ENCODE data around the gene RECK.
"Not testable (repeated sequence)": the region's sequence is repeated elsewhere in the genome, so short reads cannot be mapped to it uniquely, and the experiment has no call there.

The RECK gene

DNA sequence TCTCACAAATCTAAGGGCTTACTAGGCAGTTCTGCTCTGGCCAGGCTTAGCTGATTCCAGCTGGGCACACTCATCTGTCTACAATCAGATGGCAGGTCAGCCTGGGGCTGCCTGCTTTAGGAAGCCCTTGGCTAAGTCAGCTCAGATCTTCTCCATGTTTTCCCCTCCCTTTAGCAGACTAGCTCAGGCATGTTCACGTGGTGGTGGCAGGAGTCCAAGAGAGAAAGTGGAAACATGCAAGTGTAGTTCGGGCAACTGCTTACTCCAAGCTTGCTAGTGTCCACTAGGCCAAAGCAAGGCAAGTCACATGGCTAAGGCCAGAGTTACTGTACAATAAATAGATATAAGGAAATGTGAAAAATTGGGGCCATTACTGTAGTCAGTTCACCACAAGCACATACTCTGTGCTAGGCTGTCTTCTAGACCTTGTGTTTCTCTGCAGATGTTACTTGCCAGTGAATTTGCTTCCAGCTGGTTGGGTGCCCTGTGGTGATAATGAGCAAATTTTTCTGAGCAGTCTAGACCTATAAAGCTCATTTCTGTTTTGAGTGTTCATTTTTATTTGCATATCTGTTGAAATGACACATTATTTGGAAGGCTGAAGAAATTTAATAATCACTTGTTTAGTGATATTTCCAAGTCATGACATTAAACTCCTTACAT lies 38.3 kb downstream of the RECK start:
- peak; percentile 77 for DNase-seq

GRCh38 chr9:36078051-36078450 lies 41.3 kb downstream of the RECK start:
- DNase-seq, result no peak

GRCh38 chr9:36080519-36080918 lies 43.8 kb downstream of the RECK start:
- DNase-seq, result no peak

- no peak for DNase-seq
Measured at GRCh38 chr9:36082931-36083330, 46.2 kb downstream of the RECK start.

GRCh38 chr9:36086442-36086841 lies 49.7 kb downstream of the RECK start:
- no peak for DNase-seq

DNA sequence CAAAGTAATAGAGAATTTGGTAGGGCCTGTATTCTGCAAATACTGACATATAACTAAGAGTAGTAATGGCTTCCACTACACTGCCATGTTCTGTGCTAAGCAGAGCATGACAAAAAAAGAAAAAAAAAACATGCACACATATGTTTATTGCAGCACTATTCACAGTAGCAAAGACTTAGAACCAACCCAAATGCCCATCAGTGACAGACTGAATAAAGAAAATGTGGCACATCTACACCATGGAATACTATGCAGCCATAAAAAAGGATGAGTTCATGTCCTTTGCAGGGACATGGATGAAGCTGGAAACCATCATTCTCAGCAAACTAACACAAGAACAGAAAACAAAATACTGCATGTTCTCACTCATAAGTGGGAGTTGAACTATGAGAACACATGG lies 50.3 kb downstream of the RECK start:
- not testable (repeated sequence) for DNase-seq

DNA sequence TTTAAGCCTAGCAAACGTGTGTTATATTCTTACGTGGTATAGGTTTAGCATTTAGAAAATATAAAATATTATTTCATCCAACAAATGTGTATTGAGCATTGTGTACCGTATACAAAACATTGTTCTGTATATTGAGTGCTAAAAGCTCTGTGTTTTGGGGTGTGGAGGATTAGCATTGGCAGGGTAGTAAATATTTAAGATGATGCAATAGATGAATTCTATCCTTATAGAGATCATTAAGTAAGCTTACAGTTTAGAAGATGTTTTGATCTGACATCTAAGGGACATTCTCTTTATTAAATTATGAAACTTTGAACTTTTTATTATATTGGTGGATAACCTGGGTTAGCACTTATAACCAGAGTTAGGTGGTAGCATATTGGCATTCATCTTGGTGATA lies 51.3 kb downstream of the RECK start:
- DNase-seq, result no peak

DNA sequence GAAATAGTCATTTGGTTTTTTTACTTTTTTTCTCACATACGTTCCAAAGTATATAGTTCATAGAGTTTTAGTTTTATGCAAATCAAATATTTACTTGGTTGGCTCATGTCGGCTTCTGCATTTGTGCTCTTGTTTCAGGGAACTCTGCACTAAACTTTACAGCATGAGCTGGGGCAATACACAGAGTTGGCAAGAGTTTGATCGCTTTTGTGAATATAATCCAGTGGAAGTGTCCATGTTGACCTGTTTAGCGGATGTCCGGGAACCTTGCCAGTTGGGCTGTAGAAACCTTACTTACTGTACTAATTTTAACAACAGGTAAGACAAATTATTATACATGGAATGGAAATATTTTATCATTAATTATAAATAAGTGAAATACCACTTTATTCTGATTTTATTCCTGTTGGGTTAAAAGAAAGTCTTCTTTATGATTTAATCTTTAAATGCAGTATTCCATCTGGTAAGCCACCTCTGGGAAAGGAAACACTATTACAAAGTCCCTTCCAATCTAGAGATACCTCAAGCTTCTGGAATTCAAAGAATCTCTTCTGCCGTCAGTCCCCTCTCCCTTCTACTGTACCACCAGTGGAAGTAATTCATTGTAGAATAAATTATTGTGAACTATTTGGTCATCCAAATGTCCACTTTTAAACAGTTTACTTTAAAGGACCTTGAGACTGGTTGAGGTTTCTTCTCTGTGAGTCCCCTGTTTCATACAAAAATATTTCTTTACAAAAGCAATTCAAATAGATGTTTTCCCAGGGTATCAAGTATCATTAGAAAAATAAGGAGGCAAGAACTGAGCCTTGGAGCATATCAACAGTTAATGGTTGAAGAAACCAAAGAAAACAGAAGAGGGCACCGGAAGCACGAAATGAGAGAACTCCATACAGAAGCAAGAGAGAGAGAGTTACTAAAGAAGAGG lies 54.6 kb downstream of the RECK start:
- no peak for DNase-seq

DNA sequence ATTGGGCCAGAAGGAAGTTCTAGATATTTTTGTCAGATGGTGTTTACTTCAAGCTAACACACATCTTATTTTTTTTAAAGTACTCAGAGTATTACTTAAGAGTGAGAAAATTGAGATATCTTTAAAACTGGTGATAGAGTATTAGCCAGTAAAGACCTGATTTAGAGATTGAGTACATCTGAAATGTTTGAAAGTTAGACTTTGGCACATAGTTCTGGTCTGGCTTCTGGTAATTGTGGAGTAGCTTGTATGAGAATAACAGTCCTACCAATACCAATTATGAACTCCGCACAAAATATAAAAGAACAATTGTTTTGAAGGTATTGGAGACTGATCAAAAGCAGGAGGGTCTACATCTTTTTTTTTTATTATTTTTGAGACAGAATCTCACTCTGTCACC lies 55.3 kb downstream of the RECK start:
- DNase-seq, result no peak

- no peak for DNase-seq
Measured at GRCh38 chr9:36092509-36093215, 55.9 kb downstream of the RECK start.

DNA sequence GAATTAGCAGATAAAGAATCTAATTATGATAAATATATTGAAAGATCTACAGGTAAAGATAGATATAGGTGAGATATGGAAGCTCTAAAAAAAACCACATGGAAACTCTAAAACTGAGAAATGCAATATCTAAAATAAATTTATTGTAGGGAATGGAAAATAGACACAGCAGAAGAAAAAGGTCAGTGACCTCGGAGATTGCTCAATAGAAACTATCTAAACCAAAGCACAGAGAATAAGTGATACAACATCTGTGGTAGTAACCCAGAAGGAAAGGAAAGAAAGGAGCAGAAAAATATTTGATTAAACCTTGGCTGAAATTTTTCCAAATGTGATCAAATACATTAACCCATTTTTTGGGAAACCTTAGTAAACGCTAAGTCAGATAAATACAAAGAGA lies 56.7 kb downstream of the RECK start:
- DNase-seq, result no peak

GRCh38 chr9:36099718-36100117 lies 63.0 kb downstream of the RECK start:
- no peak for DNase-seq

- DNase-seq, result no peak
Measured at GRCh38 chr9:36100532-36100931, 63.8 kb downstream of the RECK start.

GRCh38 chr9:36101916-36102741 lies 65.4 kb downstream of the RECK start:
- DNase-seq, result no peak

GRCh38 chr9:36102742-36103495 lies 66.2 kb downstream of the RECK start:
- DNase-seq, result peak; percentile 14

DNA sequence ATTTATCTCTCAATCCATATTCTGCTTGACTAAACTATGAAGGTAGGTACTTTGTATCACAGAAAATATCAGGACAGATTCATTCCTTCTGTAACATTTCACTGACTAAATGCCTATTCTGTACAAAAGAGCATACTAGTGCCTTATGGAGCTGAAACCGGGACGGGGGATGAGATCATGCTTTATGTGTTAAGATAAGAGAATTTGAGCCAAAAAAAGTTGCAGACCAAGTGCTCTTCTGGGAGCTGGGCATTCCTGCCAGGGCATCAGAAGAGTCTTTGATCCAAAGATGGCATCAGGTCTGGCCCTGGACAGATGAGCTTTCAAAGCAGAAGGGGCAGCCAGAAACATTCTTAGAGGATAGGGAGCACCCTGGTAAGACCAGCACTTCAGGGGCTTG lies 72.4 kb downstream of the RECK start:
- DNase-seq, result no peak

DNA sequence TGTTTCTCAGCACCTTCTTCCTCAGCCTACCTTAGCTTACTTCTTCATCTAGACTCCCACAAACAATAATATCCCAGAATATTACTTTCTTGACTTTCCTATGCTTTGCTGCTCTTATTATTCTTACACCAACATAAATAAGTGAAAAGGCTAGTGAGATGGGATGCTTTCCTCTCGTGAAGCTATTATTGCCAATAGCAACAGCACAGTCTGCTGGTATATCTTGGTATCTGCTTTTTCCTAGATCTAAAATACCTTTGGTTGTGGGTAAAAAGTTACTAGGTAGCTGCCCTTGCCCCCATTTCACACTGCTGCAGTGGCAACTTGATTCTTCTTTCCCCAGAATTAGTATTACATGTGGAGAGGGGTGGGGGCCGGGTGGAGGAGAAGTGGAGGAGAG lies 73.7 kb downstream of the RECK start:
- DNase-seq, result no peak

DNA sequence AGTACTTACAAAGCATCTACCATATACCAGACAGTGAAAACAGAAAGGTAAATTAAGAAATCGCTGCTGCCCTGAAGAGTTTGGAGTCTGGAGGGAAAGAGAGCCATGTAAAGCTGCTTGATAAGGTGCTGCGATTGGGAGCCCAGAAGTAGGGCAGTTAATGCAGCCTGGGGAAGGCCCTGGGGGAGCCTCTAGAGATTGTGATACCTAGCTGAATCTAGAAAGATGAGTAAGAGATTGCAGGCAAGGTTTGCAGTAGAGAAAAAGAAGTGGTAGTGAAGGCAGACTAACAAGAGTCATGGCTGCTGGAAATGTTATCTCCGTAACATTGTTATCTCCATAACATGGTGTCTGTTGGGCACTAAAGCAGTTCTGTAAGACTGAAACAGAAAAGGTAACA lies 75.8 kb downstream of the RECK start:
- no peak for DNase-seq

GRCh38 chr9:36113999-36114398 lies 77.3 kb downstream of the RECK start:
- DNase-seq, result no peak

DNA sequence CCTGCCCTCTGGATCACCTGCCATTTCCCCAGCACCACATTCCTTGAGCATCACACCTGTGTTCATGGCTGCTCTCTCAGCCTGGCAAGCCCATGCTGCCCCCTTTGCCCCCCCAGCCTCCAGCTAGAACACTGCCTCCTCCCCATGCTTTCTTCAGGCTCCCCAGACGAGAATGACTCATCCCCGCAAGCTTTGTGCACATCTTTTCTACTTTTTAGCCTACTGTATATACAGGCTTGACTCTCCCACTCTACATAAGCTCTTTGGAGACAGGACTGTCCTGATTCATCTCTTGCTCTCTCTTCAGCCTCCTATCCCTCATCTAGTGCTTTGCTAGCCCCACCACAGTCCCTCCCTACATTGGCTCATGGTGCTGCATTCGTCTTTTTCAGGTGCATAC lies 79.9 kb downstream of the RECK start:
- DNase-seq, result no peak

- DNase-seq, result no peak
Measured at GRCh38 chr9:36118201-36118600, 81.5 kb downstream of the RECK start.

DNA sequence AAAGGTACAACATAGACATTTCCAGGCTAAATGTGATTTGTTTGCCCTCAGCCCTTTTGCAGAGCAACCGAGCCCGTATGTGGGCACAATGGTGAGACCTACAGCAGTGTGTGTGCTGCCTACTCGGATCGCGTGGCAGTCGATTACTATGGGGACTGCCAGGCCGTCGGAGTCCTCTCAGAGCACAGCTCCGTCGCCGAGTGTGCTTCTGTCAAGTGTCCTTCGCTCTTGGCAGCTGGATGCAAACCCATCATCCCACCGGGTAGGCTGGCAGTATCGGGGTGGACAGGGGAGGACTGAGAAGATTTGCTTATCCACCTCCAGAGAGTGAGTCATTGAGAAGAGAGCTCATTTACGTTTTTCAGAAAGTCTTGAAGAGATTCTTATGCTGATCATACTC lies 82.0 kb downstream of the RECK start:
- DNase-seq, result no peak

All from DMS 273 treated with DMSO at 0.1 percent for 48 hours (cell line).